Lower lobe of right lung (tissue), 2 donors: ENCODE data around the gene SVEP1. TPM values are rescaled to one million over a fixed set of nuclear protein-coding genes. Genes with fewer than 3 reads are reported as not detected.
"Not testable (repeated sequence)": the region's sequence is repeated elsewhere in the genome, so short reads cannot be mapped to it uniquely, and the experiment has no call there.

Source experiments
- ATAC-seq, 2 donors: fragments of 200-7000 bp; cut with Tn5 transposase; one replicate each; pipeline ENCODE4 v1.9.1; 2020 to 2022; ENCODE audit warnings: mild to moderate bottlenecking in 2 of 2, moderate library complexity in 2 of 2
- DNase-seq: peaks from one replicate; pipeline ENCODE4 v3.0.0-alpha.2; 2020
- H3K27ac ChIP-seq: fragments of 200-600 bp; one replicate; pipeline ENCODE4 v1.8.0; 2022
- H3K27me3 ChIP-seq: fragments of 200-600 bp; one replicate; pipeline ENCODE4 v1.8.0; 2022; ENCODE audit warnings: low read depth
- H3K36me3 ChIP-seq: fragments of 200-600 bp; one replicate; pipeline ENCODE4 v1.8.0; 2022; ENCODE audit warnings: mild to moderate bottlenecking
- H3K4me1 ChIP-seq: fragments of 200-600 bp; one replicate; pipeline ENCODE4 v1.8.0; 2022
- H3K4me3 ChIP-seq: fragments of 200-600 bp; one replicate; pipeline ENCODE4 v1.8.0; 2022; ENCODE audit warnings: mild to moderate bottlenecking
- H3K9me3 ChIP-seq: fragments of 200-600 bp; one replicate; pipeline ENCODE4 v1.8.0; 2022
- CTCF ChIP-seq: fragments of 200-600 bp; IDR thresholded peaks from one replicate; pipeline ENCODE4 v1.8.0; 2022; ENCODE audit warnings: antibody characterized with exemption, mild to moderate bottlenecking
- intact Hi-C: fragments of 100-400 bp; cut with DNase I; formaldehyde crosslinking; loops from one replicate; pipeline ENCODE4 v1.11.0; 2022
- total RNA-seq: library from RNA; stranded (reverse); fragmentation: NEBNext Ultra II Directional; extraction: Animal tissue kit (Norgen Biotek cat#: 25700); gene quantifications from one replicate; pipeline ENCODE4 v1.2.1, GENCODE V29; 2021
- donor health status: DM: no; HTN: yes; CAD: no; lungs with severe emphysema.

The SVEP1 gene
- total RNA-seq, 1 donor from 2014 or later: 55.9 TPM

- no peak for DNase-seq
- H3K36me3 ChIP-seq: no peaks in the 10 kb centered on the region
- no peak for ATAC-seq
- no peaks in the 10 kb centered on the region for H3K9me3 ChIP-seq
- H3K27ac ChIP-seq: no peak overlapping the region
- TF ChIP-seq CTCF: no peak
- intact Hi-C loops: loop anchor here (10.0 kb wide), 1 partner anchor 165 kb away; no protein-coding TSS in a partner anchor
- no peaks in the 10 kb centered on the region for H3K4me1 ChIP-seq
- no peaks in the 10 kb centered on the region for H3K27me3 ChIP-seq
- H3K4me3 ChIP-seq: no peak overlapping the region
These were observed 40.3 kb upstream of the SVEP1 start for GRCh38 chr9:110619831-110620230.

DNA sequence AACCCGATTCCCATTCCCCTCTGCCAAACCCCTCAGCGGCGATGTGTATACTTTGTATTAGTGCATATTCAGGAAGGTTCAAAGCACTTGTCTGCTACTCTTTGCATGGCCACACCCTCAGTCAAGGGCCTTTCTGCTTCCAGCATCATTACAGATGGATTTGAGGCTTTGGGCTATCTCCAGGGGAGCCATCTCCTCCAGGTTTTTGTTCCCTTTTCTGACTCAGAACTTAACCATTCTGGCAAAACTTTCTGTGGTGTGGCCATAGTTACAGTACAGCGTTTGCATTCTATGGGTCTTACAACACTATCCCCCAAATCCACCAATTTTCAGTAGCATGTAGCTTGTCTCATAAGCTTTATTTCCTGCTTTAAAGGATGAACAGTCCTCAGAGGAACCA, 36.0 kb upstream of the SVEP1 start:
- H3K27ac ChIP-seq: no peak overlapping the region
- intact Hi-C loops: no loop called here
- no peak for ATAC-seq

GRCh38 chr9:110614576-110614975, 35.0 kb upstream of the SVEP1 start:
- DNase-seq, H3K27me3 ChIP-seq, intact Hi-C loops, H3K4me1 ChIP-seq, ATAC-seq, H3K9me3 ChIP-seq, H3K4me3 ChIP-seq, H3K36me3 ChIP-seq, H3K27ac ChIP-seq: not testable (repeated sequence)

More for the DNA sequence above, 36.0 kb upstream of the SVEP1 start:
- H3K9me3 ChIP-seq: no peaks in the 10 kb centered on the region
- no peak for DNase-seq
- TF ChIP-seq CTCF: no peak
- no peaks in the 10 kb centered on the region for H3K4me1 ChIP-seq
- H3K36me3 ChIP-seq: no peaks in the 10 kb centered on the region
- H3K4me3 ChIP-seq: no peak overlapping the region
- no peaks in the 10 kb centered on the region for H3K27me3 ChIP-seq

GRCh38 chr9:110606179-110606790, 26.7 kb upstream of the SVEP1 start:
- no peaks in the 10 kb centered on the region for H3K9me3 ChIP-seq
- H3K4me1 ChIP-seq: no peaks in the 10 kb centered on the region
- no peaks in the 10 kb centered on the region for H3K36me3 ChIP-seq
- TF ChIP-seq CTCF: no peak
- DNase-seq: no peak
- no peaks in the 10 kb centered on the region for H3K27me3 ChIP-seq
- intact Hi-C loops: no loop called here
- no peak for ATAC-seq
- H3K27ac ChIP-seq: no peak overlapping the region
- no peak overlapping the region for H3K4me3 ChIP-seq

DNA sequence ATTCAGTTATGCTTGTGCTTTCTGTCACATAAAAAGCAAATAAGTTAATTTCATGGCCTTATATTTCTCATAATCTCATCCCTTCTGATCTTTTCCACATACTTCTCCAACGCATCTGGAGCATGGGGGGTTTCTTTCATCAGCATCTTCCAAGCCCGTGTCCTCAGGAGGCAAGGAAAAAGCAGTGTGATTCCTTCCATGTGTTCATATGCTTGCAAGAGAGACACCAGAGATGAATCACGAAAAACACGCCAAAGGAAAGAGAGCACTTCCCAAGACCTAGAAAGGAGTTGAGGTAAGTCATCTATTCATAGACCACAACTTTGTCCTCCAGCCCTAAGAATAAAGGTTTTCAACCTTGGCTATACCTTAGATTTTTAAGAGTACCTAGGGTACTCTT, 26.0 kb upstream of the SVEP1 start:
- no peak for DNase-seq
- no peaks in the 10 kb centered on the region for H3K27me3 ChIP-seq
- no peaks in the 10 kb centered on the region for H3K36me3 ChIP-seq
- ATAC-seq: no peak
- H3K27ac ChIP-seq: no peak overlapping the region
- H3K4me1 ChIP-seq: no peaks in the 10 kb centered on the region
- no peak overlapping the region for H3K4me3 ChIP-seq
- intact Hi-C loops: no loop called here
- H3K9me3 ChIP-seq: no peaks in the 10 kb centered on the region
- TF ChIP-seq CTCF: no peak

DNA sequence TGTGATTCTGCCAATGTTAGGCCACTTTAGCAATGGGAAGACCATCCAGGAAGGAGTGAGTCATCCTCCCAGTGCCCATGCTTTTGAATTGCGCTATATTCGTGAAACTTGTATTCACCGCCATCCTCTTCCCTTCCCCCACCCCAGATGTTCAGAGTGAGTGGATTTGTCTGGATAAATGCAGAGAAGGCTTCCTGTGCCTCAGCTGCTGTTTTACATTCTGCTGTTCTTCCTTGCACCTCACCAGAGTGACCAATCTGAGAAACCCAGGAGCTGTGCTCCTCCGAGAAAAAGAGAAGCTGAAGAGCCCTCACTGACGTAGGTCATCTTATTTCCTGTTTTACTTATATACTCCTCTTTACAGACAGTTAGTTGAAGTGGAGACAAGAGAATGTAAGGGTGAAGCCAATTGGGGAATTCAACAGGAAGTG, 24.6 kb upstream of the SVEP1 start:
- no peak overlapping the region for H3K4me3 ChIP-seq
- no peaks in the 10 kb centered on the region for H3K36me3 ChIP-seq
- intact Hi-C loops: no loop called here
- no peaks in the 10 kb centered on the region for H3K9me3 ChIP-seq
- TF ChIP-seq CTCF: no peak
- H3K4me1 ChIP-seq: no peaks in the 10 kb centered on the region
- no peaks in the 10 kb centered on the region for H3K27me3 ChIP-seq
- DNase-seq: no peak
- ATAC-seq: peak; percentile 32 to 68
- H3K27ac ChIP-seq: no peak overlapping the region
